HG03460 (cell line): ENCODE data around the gene C4orf46.
A peak's percentile ranks its signal among the peaks of the same experiment; 100 is the strongest.

Experiments
- ATAC-seq: cut with Tn5 transposase; IDR thresholded peaks from one replicate; pipeline ENCODE4 v1.9.1; 2021; ENCODE audit not compliant: unreplicated experiment

The C4orf46 gene

DNA sequence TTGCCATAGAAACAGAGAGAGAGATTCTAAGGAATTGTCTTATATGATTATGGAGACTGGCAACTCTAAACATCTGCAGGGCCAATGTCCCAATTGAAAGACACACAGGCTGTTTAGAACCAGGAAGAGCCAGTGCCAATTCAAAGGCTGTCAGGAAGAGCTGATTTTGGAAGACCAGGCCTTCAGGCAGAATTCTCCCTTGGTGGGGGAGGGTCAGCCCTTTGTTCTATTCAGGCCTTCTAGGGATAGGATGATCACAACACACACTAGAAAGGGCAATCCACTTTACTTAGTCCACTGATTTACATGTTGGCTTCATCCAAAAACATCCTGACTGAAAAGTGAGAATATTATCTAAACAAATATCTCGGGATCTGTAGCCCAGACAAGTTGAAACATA lies 15.2 kb downstream of the C4orf46 start:
- ATAC-seq: no peak

GRCh38 chr4:158652920-158653319 lies 18.8 kb downstream of the C4orf46 start:
- ATAC-seq: no peak

- ATAC-seq: no peak
Observed at GRCh38 chr4:158649111-158649680, 22.5 kb downstream of the C4orf46 start.

GRCh38 chr4:158644760-158645159 lies 26.9 kb downstream of the C4orf46 start:
- ATAC-seq: no peak

DNA sequence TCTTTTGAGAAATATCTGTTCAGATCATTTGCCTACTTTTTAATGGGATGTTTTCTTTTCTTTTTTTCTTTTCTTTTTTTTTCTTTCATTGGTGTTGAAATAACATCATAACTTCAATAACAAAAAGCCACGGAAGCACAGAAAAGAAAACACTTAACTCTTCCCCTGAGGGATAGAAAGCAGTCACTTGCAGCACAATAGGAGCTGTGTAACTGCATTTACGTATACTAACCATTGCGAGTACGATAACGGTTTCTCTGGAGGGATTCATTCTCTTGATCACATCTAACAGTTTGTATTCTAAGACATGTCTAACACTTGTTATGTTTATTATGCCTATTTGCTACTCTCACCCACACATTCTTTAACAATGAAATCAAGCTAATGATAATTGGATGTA lies 27.3 kb downstream of the C4orf46 start:
- ATAC-seq: no peak

DNA sequence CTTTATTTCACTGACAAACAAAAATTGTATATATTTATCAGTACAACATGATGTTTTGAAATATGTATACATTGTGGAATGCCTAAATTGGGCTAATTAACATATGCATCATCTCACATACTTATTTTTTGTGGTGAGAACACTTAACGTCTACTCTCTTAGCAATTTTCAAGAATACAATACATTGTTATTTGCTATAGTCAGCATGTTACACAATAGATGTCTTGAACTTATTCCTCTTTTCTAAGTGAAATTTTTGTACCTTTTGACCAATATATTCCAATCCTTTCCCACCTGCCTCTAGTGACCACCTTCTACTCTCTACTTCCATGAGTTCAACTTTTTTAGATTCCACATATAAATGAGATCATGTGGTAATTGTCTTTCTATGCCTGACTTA lies 35.1 kb downstream of the C4orf46 start:
- no peak for ATAC-seq

GRCh38 chr4:158630893-158631292 lies 40.8 kb downstream of the C4orf46 start:
- ATAC-seq: no peak

DNA sequence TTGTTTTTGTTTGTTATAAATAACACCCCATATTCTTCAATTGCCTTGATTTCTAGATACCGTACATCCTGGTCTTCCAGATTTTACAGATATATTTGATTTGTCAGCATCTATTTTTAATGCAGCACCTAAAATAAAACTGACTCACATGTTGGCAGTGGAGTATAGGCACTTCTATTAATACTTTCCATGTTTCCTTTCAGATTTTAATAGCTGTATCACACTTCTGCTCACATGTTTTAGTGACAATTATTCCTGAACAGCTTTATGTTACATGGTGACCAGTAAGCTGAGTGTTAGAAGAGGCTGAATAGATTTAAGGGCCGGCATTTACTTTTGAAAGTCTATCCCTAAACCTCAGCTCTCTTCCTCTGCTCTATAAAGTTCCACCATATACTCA lies 46.1 kb downstream of the C4orf46 start:
- ATAC-seq: no peak

DNA sequence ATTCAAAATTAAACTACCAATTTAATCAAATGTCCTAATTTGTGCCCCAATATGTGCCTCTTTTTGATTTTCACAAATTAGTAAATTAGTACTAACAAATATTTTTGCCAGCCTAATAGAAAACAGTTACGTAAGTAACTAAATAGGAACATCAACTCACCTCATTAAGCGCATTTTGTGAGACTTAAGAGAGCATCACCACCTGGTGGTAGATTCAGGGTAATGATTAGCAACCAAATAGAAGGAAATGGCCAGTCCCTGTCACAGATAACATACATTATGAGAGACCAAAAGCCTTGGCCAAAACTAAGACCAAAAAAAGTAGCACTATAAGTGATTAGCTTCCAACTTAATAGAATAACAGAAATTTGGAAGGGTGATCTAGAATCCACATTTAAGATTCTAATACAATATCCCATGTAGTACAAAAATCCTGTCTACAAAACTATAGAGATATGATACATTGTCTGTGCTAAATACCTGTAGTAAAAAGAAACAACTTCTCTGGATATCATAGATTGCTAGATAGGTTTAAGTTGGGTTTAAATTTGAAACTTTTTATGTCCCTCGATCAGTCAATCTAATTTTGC lies 46.7 kb downstream of the C4orf46 start:
- ATAC-seq: peak; percentile 92

GRCh38 chr4:158622251-158622650 lies 49.4 kb downstream of the C4orf46 start:
- no peak for ATAC-seq

DNA sequence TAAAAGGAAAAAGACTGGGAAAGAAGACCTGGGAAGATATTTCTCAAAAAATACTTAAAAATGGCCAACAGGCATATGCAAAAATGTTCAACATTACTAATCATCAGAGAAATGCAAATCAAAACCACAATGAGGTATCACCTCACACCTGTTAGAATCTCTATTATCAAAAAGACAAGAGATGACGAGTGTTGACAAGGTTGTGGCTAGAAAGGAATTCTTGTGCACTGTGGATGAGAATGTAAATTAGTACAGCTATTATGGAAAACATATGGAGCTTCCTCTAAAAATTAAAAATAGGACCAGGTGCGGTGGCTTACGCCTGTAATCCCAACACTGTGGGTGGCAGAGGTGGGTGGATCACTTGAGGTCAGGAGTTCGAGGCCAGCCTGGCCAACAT lies 50.0 kb downstream of the C4orf46 start:
- ATAC-seq: no peak

- no peak for ATAC-seq
Observed at GRCh38 chr4:158617956-158618355, 53.7 kb downstream of the C4orf46 start.
